ENCODE measurements around the gene CAMTA1.

Gene CAMTA1

DNA sequence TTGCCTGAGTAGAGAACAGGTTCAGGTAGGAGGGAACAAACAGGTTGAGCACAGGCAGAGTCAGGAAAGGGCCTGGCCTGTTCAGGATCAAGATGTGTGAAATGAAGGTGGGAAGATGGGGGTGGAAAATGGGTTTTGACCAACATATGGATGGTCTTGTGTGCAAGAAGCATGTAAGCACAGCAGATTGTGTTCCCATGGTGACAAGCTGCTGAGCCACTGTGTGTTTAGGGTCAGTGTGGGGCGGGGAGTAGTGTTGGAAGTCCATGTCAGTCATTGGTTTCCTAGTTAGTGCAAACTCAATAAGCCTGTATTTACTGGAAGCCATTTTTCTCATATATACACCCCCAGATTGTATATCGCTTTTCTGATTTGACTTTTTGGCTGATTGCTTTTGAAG is 111.9 kb downstream of the CAMTA1 start:
- no peak overlapping the region for H3K4me3 ChIP-seq (ENCODE audit: control insufficient read depth, low read depth, low read length)
- DNase-seq (ENCODE audit: low read depth), result no peak
- no peak for TF ChIP-seq CTCF (conservative IDR thresholded peaks at IDR 0.05; ENCODE audit: control insufficient read depth, insufficient read depth, low read depth, low read length)

- no peak for TF ChIP-seq CTCF (conservative IDR thresholded peaks at IDR 0.05; ENCODE audit: control insufficient read depth, insufficient read depth, low read depth, low read length)
- peak; percentile 48 for DNase-seq (ENCODE audit: low read depth)
- no peak overlapping the region for H3K4me3 ChIP-seq (ENCODE audit: control insufficient read depth, low read depth, low read length)
These were observed 113.8 kb downstream of the CAMTA1 start for GRCh38 chr1:6898974-6899539.

- DNase-seq (ENCODE audit: low read depth), result no peak
- TF ChIP-seq CTCF (conservative IDR thresholded peaks at IDR 0.05; ENCODE audit: control insufficient read depth, insufficient read depth, low read depth, low read length), result no peak
- H3K4me3 ChIP-seq (ENCODE audit: control insufficient read depth, low read depth, low read length), result no peak overlapping the region
These were observed 114.4 kb downstream of the CAMTA1 start for GRCh38 chr1:6899621-6900020.

DNA sequence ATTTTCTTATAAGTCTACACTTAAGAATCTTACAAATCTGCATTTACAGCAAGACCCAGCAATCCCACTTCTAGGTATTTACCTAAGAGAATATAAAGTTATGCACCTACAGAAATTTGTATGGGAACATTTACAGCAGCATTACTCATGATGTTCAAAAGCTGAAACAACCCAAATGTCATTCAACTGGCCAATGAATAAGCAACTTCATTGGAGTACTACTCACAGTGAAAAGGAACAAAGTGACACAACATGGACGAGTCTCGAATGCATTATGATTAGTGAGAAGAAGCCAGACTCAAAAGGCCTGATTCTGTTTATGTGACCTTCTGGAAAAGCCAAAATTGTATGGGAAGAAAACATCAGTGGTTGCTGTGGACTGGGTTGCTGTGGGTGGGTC is 116.9 kb downstream of the CAMTA1 start:
- no peak for TF ChIP-seq CTCF (conservative IDR thresholded peaks at IDR 0.05; ENCODE audit: control insufficient read depth, insufficient read depth, low read depth, low read length)
- H3K4me3 ChIP-seq (ENCODE audit: control insufficient read depth, low read depth, low read length), result no peak overlapping the region
- no peak for DNase-seq (ENCODE audit: low read depth)

- no peak for DNase-seq (ENCODE audit: low read depth)
- no peak for TF ChIP-seq CTCF (conservative IDR thresholded peaks at IDR 0.05; ENCODE audit: control insufficient read depth, insufficient read depth, low read depth, low read length)
- no peak overlapping the region for H3K4me3 ChIP-seq (ENCODE audit: control insufficient read depth, low read depth, low read length)
These were observed 119.4 kb downstream of the CAMTA1 start for GRCh38 chr1:6904476-6905170.

- TF ChIP-seq CTCF (conservative IDR thresholded peaks at IDR 0.05; ENCODE audit: control insufficient read depth, insufficient read depth, low read depth, low read length), result no peak
- no peak overlapping the region for H3K4me3 ChIP-seq (ENCODE audit: control insufficient read depth, low read depth, low read length)
- DNase-seq (ENCODE audit: low read depth), result no peak
These were observed 120.1 kb downstream of the CAMTA1 start for GRCh38 chr1:6905331-6905730.

All from fibroblast of mammary gland (primary cell).